GM12891 (cell line): ENCODE results near the gene SPPL3.

ENCODE experiments used
- DNase-seq: peaks from one replicate; pipeline ENCODE4 v3.0.0; 2011; ENCODE audit warnings: low spot score; ENCODE audit not compliant: insufficient read length
- FAIRE-seq: peaks from 2 replicates; lab custom pipeline; 2011; peaks lifted over from hg19 to GRCh38; lab: Jason Lieb, UNC
- PAX5 ChIP-seq: IDR thresholded peaks from 2 replicates; pipeline ENCODE4 v1.6.1; 2011; ENCODE audit warnings: low read length, moderate library complexity, mild to moderate bottlenecking; ENCODE audit not compliant: insufficient read depth, severe bottlenecking
- POLR2A ChIP-seq: IDR thresholded peaks from 2 replicates; pipeline ENCODE4 v1.6.1; 2011; ENCODE audit warnings: low read depth, low read length, control low read depth
- POLR2AphosphoS5 ChIP-seq: IDR thresholded peaks from 2 replicates; pipeline ENCODE4 v1.6.1; 2011; ENCODE audit warnings: low read depth, low read length, control low read depth
- POU2F2 ChIP-seq: IDR thresholded peaks from 2 replicates; pipeline ENCODE4 v1.6.1; 2011; ENCODE audit warnings: low read depth, mild to moderate bottlenecking, control low read depth, low read length, moderate library complexity
- SPI1 ChIP-seq: IDR thresholded peaks from 2 replicates; pipeline ENCODE4 v1.6.1; 2011; ENCODE audit warnings: low read depth, low read length, control low read depth
- TAF1 ChIP-seq: IDR thresholded peaks from 2 replicates; pipeline ENCODE4 v1.6.1; 2011; ENCODE audit warnings: low read depth, low read length, control low read depth

The SPPL3 gene

DNA sequence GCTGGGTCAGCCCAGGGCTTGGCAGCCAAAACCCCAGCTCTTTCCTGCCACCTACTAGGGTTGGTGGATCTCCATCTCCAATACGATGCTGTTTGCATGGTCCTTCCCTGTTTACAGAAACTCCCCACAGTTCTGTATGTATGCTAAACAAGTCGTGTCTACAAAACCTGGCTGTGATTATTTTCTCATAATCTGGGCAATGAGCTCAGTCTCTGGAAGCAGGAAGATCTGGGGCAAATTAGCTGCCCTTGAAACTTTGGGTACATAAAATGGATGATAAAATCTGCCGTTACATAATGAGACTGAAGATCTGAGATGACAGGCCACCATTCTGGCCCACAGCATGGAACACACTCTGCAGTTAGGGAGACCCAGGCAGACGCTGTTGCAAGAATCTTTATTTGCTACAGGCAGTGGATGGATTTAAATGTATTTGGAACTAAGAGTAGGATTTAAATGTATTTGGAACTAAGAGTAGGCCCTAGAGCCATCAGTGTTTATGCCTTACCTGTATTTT lies 146.9 kb downstream of the SPPL3 start:
- no peak for DNase-seq
- no peak for FAIRE-seq
- TF ChIP-seq POU2F2 (no peak), SPI1 (no peak), POLR2A (no peak), PAX5 (no peak), POLR2AphosphoS5 (no peak), TAF1 (no peak)

DNA sequence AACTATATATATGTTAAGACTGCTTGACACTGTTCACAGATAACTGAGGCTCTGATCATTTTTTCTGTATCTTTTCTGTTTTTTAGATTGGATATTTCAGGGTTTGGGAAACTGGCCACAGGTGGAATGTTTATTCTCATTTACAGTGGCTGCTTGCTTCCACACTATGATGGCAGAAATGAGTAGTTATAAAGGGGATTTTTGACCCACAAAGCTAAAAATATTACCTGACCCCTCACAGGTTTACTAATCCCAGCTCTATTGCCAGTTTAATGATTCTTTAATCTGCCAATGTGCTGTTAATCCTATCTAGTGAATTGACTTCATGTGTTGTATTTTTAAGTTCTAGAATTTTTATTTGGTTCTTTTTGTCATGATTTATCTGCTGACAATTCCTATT lies 148.9 kb downstream of the SPPL3 start:
- DNase-seq = no peak
- TF ChIP-seq SPI1 = no peak
- no peak for FAIRE-seq

DNA sequence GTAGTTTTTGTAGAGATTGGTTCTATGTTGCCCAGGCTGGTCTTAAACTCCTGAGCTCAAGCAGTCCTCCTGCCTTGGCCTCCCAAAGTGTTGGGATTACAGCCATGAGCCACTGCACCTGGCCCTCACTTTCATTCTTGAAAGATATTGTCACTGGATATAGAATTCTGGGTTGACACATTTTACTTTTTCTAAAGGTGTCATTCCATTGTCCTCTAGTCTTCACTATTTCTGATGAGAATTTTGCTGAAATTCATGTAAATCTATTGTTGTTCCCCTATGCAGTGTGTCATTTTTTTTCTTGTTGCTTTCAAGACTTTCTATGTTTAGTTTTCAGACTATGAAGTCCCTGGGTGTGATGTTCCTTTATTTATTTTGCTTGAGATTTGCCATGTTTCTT lies 149.4 kb downstream of the SPPL3 start:
- DNase-seq = no peak
- TF ChIP-seq POLR2AphosphoS5 (no peak), POLR2A (no peak), TAF1 (no peak), POU2F2 (no peak), PAX5 (no peak)
- no peak for FAIRE-seq

DNA sequence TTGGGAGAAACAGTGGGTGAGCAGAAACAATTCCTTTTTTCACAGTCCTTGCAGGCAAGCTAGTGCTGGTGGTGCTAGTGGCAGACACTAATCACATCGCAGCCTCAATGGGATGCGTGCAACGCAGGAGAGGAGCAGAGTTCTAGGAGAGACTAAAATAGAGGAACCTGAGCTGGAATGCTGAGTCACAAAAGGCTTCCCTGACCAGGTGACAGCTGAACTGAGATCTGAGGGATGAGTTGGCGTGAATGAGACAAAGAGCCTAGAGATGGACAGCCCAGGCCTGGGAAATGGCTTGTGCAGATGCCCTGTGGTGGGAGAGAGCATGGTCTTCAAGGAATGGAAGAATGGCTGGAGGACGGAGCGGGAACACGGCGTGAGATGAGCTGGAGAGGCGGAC lies 152.8 kb downstream of the SPPL3 start:
- no peak for FAIRE-seq
- no peak for DNase-seq
- TF ChIP-seq POLR2AphosphoS5 (no peak), POU2F2 (no peak), PAX5 (no peak), SPI1 (no peak), POLR2A (no peak), TAF1 (no peak)

DNA sequence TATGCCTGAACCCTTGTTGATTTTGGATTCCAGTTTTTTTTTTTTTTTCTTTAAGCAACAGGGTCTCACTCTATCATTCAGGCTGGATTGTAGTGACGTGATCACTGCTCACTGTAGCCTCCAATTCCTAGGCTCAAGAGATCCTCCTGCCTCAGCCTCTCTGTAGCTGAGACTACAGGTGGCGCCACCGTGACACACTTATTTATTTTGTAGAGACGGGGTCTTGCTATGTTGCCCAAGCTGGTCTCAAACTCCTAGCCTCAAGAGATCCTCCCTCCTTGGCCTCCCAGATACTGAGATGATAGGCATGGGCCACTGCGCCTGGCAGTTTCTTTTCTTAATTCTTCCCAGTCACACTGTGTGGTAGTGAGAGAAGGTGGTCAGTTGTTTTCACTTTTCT lies 153.4 kb downstream of the SPPL3 start:
- DNase-seq (no peak), FAIRE-seq (no peak)
- TF ChIP-seq TAF1 = no peak
- no peak for TF ChIP-seq POLR2AphosphoS5
- no peak for TF ChIP-seq POLR2A
- no peak for TF ChIP-seq SPI1
- no peak for TF ChIP-seq POU2F2
- TF ChIP-seq PAX5 = no peak

DNA sequence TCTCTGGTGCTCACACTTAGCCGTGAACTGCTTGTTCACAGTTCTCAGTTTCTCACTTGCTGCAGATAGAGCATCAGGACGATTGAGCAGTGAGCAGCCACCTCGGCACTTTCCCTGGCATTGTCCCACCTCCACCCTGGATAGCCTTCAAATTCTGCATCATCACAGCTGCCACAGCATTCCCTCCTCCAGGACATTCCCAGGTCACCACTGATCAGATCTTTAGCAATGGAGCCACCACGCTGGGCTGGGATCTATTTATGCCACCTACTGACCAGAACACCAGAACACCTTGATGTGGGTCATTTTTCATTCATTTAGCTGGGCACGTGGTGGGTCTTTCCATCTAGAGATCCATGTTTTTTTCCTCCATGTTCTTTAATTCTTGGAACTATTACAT lies 154.9 kb downstream of the SPPL3 start:
- DNase-seq (no peak), FAIRE-seq (no peak)

DNA sequence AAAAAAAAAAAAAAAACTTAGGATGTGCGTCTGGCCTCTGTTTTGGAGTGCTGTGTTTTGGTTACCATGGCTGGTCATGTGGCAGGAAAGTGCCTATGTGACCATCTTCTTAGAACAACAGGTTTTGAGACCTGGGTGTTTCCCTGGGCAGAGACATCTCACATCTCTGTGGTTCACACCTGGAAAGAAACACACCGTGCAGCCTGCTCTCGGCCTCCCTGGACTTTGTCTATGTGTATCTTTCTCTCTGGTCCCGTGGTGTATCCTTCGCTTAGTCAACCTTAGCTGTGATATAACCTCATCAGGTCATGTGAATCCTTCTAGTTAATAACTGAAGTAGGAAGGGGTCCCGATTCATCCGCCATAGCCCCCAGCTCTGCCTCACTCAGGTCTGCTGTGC lies 155.9 kb downstream of the SPPL3 start:
- DNase-seq = no peak
- no peak for FAIRE-seq
- no peak for TF ChIP-seq POLR2AphosphoS5
- TF ChIP-seq POLR2A = no peak
- TF ChIP-seq TAF1 = no peak
- no peak for TF ChIP-seq POU2F2
- no peak for TF ChIP-seq SPI1
- no peak for TF ChIP-seq PAX5

More for the DNA sequence above, 154.9 kb downstream of the SPPL3 start:
- TF ChIP-seq POLR2AphosphoS5 (no peak), PAX5 (no peak), POU2F2 (no peak), TAF1 (no peak), POLR2A (no peak), SPI1 (no peak)

DNA sequence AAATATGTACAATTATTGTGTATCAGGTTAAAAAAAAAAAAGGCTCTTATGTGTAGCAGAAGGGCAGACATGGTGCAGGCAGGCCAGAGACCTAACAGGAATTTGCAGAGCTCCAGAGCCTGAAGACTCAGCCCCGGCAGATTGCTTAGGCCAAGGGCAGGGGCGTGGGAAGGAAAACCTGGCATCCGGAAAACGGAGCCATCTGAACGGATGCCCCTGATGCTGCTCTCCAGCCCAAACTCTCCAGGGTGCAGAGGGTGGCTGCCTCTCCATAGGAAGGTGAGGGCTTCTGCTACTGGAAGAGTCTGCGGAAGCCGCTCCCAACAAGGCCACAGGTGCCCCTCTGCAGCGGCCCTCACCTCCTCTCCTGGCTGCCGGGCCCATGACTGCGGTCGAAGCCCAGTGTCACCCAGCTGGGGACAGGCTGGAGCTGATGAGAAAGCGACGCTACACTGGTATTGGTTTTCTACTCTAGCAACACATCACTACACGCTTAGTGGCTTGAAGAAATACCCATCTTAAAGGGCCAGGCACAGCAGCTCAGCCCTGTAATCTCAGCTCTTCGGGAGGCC lies 159.2 kb downstream of the SPPL3 start:
- DNase-seq (no peak), FAIRE-seq (no peak)
- TF ChIP-seq PAX5 = no peak
- no peak for TF ChIP-seq POLR2A
- TF ChIP-seq TAF1 = no peak
- no peak for TF ChIP-seq POLR2AphosphoS5
- TF ChIP-seq POU2F2 = no peak
- no peak for TF ChIP-seq SPI1

DNA sequence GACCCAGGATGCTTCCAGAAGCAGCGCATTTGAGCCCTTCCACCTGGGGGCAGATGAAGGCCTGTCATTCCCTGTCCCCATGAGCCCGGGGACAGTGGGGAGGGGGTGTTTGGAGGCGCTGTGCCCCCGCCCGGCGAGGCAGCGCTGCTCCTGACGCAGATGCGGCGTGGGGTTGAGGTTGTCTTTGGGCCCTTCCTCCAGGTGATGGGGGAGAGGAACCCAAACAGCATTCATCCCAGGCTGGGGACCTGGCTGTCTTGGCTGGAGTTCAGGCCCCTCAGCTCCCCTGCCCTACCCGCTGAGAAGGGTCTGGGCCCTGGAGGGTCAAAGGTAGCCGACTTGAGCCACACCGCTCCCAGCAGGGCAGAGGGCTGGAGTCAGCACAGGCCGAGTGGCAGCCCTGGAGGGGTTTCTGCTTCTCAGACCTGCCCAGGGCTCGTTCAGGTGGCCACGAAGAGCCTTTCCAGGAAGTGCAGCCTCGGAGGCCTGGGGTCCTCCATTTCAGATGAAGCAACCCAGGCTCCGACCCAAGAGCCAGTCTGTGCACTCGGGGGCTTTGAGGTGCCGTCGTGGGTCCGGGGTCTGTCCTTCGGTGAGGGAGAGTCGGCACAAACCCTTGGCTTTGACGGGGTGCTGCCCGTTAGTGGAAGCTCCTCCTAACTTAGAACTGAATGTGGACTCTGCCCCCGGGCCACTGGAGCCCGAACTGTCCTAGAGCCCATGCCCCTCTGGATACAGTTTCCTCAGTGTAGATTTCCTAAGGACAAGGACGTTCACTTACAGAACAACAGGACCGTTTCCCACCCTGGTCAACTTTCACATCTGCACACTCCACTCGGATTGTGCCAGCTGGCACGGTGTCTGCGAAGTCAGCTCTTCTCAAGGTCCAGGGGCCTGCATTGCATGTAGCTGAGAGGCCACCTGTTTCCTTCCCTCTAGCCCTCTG lies 162.4 kb downstream of the SPPL3 start:
- FAIRE-seq (no peak), DNase-seq (no peak)
- TF ChIP-seq POLR2A (no peak), TAF1 (no peak), SPI1 (no peak), POU2F2 (no peak), POLR2AphosphoS5 (no peak), PAX5 (no peak)

DNA sequence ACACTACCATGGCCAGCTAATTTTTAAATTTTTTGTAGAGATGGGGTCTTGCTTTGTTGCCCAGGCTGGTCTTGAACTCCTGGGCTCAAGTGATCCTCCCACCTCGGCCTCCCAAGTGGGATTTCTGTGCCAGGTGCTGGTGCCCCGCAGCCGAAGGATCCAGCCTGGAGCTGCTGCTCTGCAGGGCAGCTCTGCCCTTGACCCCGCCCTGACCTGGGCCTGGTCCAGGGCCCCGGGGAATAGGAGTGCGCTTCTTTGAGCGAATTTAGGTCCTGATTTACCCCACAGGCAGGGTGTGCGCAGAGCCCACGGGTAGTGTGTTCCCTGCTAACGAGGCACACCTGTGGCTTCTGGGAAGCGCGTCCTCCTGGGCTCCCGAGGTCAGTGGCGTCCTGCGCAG lies 163.3 kb downstream of the SPPL3 start:
- FAIRE-seq (no peak), DNase-seq (no peak)
- TF ChIP-seq PAX5 = no peak
